Activated naive CD8-positive, alpha-beta T cell treated with anti-CD3 and anti-CD28 coated beads, Interleukin-2, amount 10 ng/mL, durations not matched to agents 7 days and 5 days (primary cell): ENCODE data around the gene CDK6. TPM values are rescaled to one million over a fixed set of nuclear protein-coding genes. Genes with fewer than 3 reads are reported as not detected.
A peak's percentile ranks its signal among the peaks of the same experiment; 100 is the strongest.

Experiments
- ATAC-seq: fragments of 150-1000 bp; cut with Tn5 transposase; one replicate; pipeline ENCODE4 v1.10.0; 2021; ENCODE audit warnings: low read depth, moderate library complexity
- POLR2A ChIA-PET: fragments of 350-600 bp; sonication (Branson Sonifier 250); formaldehyde crosslinking; loops from one replicate; lab custom pipeline; 2021; ENCODE audit warnings: antibody characterized with exemption; lab: Charles Lee
- DNase-seq: peaks from one replicate; pipeline ENCODE4 v3.0.0; 2021
- H3K27ac Mint-ChIP-seq: one replicate; pipeline ENCODE4 v1.8.0; 2022; ENCODE audit warnings: mild to moderate bottlenecking, mixed read lengths
- H3K27me3 Mint-ChIP-seq: one replicate; pipeline ENCODE4 v1.8.0; 2022; ENCODE audit warnings: mild to moderate bottlenecking, moderate library complexity, mixed read lengths
- H3K36me3 Mint-ChIP-seq: one replicate; pipeline ENCODE4 v1.8.0; 2021; ENCODE audit warnings: mild to moderate bottlenecking, mixed read lengths
- H3K4me1 Mint-ChIP-seq: one replicate; pipeline ENCODE4 v1.8.0; 2021; ENCODE audit warnings: mixed read lengths
- H3K4me3 Mint-ChIP-seq: one replicate; pipeline ENCODE4 v1.8.0; 2022; ENCODE audit warnings: mild to moderate bottlenecking, moderate library complexity, mixed read lengths
- H3K9me3 Mint-ChIP-seq: one replicate; pipeline ENCODE4 v1.8.0; 2021; ENCODE audit warnings: mixed read lengths
- total RNA-seq, 2 experiments: library from RNA; stranded (reverse); gene quantifications; one replicate each; pipeline ENCODE4 v1.2.3, GENCODE V29; 2021

The CDK6 gene
- total RNA-seq, 2 experiments from 2014 or later = 98.6 to 99.8 TPM

GRCh38 chr7:92706563-92706962 lies 129.8 kb downstream of the CDK6 start:
- Mint-ChIP-seq H3K27ac (no peak overlapping the region), H3K4me3 (no peak overlapping the region), H3K27me3 (no peaks in the 10 kb centered on the region), H3K9me3 (no peaks in the 10 kb centered on the region), H3K36me3 (peaks cover 42% of the 10 kb centered on the region), H3K4me1 (peaks cover 1% of the 10 kb centered on the region)
- POLR2A ChIA-PET = no interaction called here
- DNase-seq = no peak
- ATAC-seq = no peak

GRCh38 chr7:92705831-92706230 lies 130.5 kb downstream of the CDK6 start:
- POLR2A ChIA-PET = no interaction called here
- no peaks in the 10 kb centered on the region for H3K9me3 Mint-ChIP-seq
- H3K27me3 Mint-ChIP-seq = no peaks in the 10 kb centered on the region
- ATAC-seq (no peak), DNase-seq (no peak)
- H3K4me1 Mint-ChIP-seq = peaks cover 1% of the 10 kb centered on the region
- no peak overlapping the region for H3K4me3 Mint-ChIP-seq
- H3K27ac Mint-ChIP-seq = no peak overlapping the region
- peaks cover 43% of the 10 kb centered on the region for H3K36me3 Mint-ChIP-seq

GRCh38 chr7:92704858-92705257 lies 131.5 kb downstream of the CDK6 start:
- no peak for DNase-seq
- H3K36me3 Mint-ChIP-seq = peaks cover 44% of the 10 kb centered on the region
- ATAC-seq = no peak
- H3K4me3 Mint-ChIP-seq = no peak overlapping the region
- no peaks in the 10 kb centered on the region for H3K9me3 Mint-ChIP-seq
- H3K27me3 Mint-ChIP-seq = no peaks in the 10 kb centered on the region
- H3K27ac Mint-ChIP-seq = no peak overlapping the region
- peaks cover 7% of the 10 kb centered on the region for H3K4me1 Mint-ChIP-seq
- POLR2A ChIA-PET = no interaction called here

- ATAC-seq = no peak
- Mint-ChIP-seq H3K9me3 (no peaks in the 10 kb centered on the region), H3K36me3 (peaks cover 35% of the 10 kb centered on the region), H3K27me3 (no peaks in the 10 kb centered on the region), H3K4me3 (no peak overlapping the region), H3K4me1 (peaks cover 7% of the 10 kb centered on the region), H3K27ac (no peak overlapping the region)
- no peak for DNase-seq
- POLR2A ChIA-PET = no interaction called here
Observed at GRCh38 chr7:92702535-92702934, 133.8 kb downstream of the CDK6 start.

GRCh38 chr7:92699966-92700514 lies 136.3 kb downstream of the CDK6 start:
- Mint-ChIP-seq H3K4me3 (no peak overlapping the region), H3K27me3 (no peaks in the 10 kb centered on the region), H3K27ac (no peak overlapping the region), H3K4me1 (peaks cover 16% of the 10 kb centered on the region), H3K9me3 (no peaks in the 10 kb centered on the region), H3K36me3 (peaks cover 26% of the 10 kb centered on the region)
- ATAC-seq = no peak
- DNase-seq = no peak
- POLR2A ChIA-PET = no interaction called here

GRCh38 chr7:92699560-92699959 lies 136.8 kb downstream of the CDK6 start:
- Mint-ChIP-seq H3K9me3 (no peaks in the 10 kb centered on the region), H3K4me3 (no peak overlapping the region), H3K36me3 (peaks cover 28% of the 10 kb centered on the region), H3K27me3 (no peaks in the 10 kb centered on the region), H3K27ac (no peak overlapping the region), H3K4me1 (peaks cover 19% of the 10 kb centered on the region)
- DNase-seq (no peak), ATAC-seq (no peak)
- POLR2A ChIA-PET = no interaction called here

GRCh38 chr7:92698237-92698841 lies 138.0 kb downstream of the CDK6 start:
- Mint-ChIP-seq H3K9me3 (peaks cover 3% of the 10 kb centered on the region), H3K27ac (no peak overlapping the region), H3K27me3 (no peaks in the 10 kb centered on the region), H3K4me1 (peaks cover 19% of the 10 kb centered on the region), H3K36me3 (peaks cover 31% of the 10 kb centered on the region), H3K4me3 (no peak overlapping the region)
- no peak for ATAC-seq
- no peak for DNase-seq
- POLR2A ChIA-PET = no interaction called here

GRCh38 chr7:92697414-92697813 lies 139.0 kb downstream of the CDK6 start:
- ATAC-seq (no peak), DNase-seq (no peak)
- H3K9me3 Mint-ChIP-seq = peaks cover 3% of the 10 kb centered on the region
- H3K36me3 Mint-ChIP-seq = peaks cover 35% of the 10 kb centered on the region
- H3K4me3 Mint-ChIP-seq = no peak overlapping the region
- H3K4me1 Mint-ChIP-seq = peaks cover 24% of the 10 kb centered on the region
- POLR2A ChIA-PET = no interaction called here
- no peak overlapping the region for H3K27ac Mint-ChIP-seq
- H3K27me3 Mint-ChIP-seq = no peaks in the 10 kb centered on the region

GRCh38 chr7:92697012-92697411 lies 139.4 kb downstream of the CDK6 start:
- POLR2A ChIA-PET = no interaction called here
- Mint-ChIP-seq H3K9me3 (peaks cover 3% of the 10 kb centered on the region), H3K4me1 (peaks cover 24% of the 10 kb centered on the region), H3K36me3 (peaks cover 35% of the 10 kb centered on the region), H3K27ac (no peak overlapping the region), H3K27me3 (no peaks in the 10 kb centered on the region), H3K4me3 (no peak overlapping the region)
- ATAC-seq (no peak), DNase-seq (no peak)

- ATAC-seq = no peak
- Mint-ChIP-seq H3K27ac (no peak overlapping the region), H3K9me3 (peaks cover 3% of the 10 kb centered on the region), H3K27me3 (no peaks in the 10 kb centered on the region), H3K4me1 (peaks cover 27% of the 10 kb centered on the region), H3K4me3 (no peak overlapping the region), H3K36me3 (peaks cover 34% of the 10 kb centered on the region)
- POLR2A ChIA-PET = interaction anchor here (1.9 kb wide), 1 partner anchor 136 kb away, joined by 6 read pairs; no protein-coding TSS in a partner anchor
- no peak for DNase-seq
Observed at GRCh38 chr7:92696584-92696983, 139.8 kb downstream of the CDK6 start.

GRCh38 chr7:92695308-92696261 lies 140.8 kb downstream of the CDK6 start:
- no peak for ATAC-seq
- no peaks in the 10 kb centered on the region for H3K27me3 Mint-ChIP-seq
- peaks cover 32% of the 10 kb centered on the region for H3K36me3 Mint-ChIP-seq
- no peak for DNase-seq
- H3K9me3 Mint-ChIP-seq = peaks cover 3% of the 10 kb centered on the region
- peak overlapping the region; percentile 72 for H3K27ac Mint-ChIP-seq
- POLR2A ChIA-PET = interaction anchor here (0.8 to 1.9 kb wide), 4 partner anchors 23 to 141 kb away, joined by 3 to 6 read pairs (median 4); partner anchors contain the start of gene CDK6
- H3K4me3 Mint-ChIP-seq = peak overlapping the region; percentile 66
- peaks cover 36% of the 10 kb centered on the region for H3K4me1 Mint-ChIP-seq

GRCh38 chr7:92694211-92694610 lies 142.2 kb downstream of the CDK6 start:
- POLR2A ChIA-PET = no interaction called here
- Mint-ChIP-seq H3K27ac (no peak overlapping the region), H3K4me3 (no peak overlapping the region), H3K9me3 (peaks cover 10% of the 10 kb centered on the region), H3K27me3 (no peaks in the 10 kb centered on the region), H3K4me1 (peaks cover 41% of the 10 kb centered on the region), H3K36me3 (peaks cover 37% of the 10 kb centered on the region)
- DNase-seq = no peak
- ATAC-seq = no peak

GRCh38 chr7:92693519-92693918 lies 142.9 kb downstream of the CDK6 start:
- ATAC-seq = no peak
- Mint-ChIP-seq H3K36me3 (peaks cover 44% of the 10 kb centered on the region), H3K4me1 (peaks cover 47% of the 10 kb centered on the region), H3K9me3 (peaks cover 14% of the 10 kb centered on the region), H3K4me3 (no peak overlapping the region), H3K27ac (peak overlapping the region; percentile 17), H3K27me3 (no peaks in the 10 kb centered on the region)
- no peak for DNase-seq
- POLR2A ChIA-PET = no interaction called here
